NOMO-1 treated with dmso at 0.1 percent for 144 hours (cell line): Measurements from ENCODE around the gene ADCY10.
"Not testable (repeated sequence)": the region's sequence is repeated elsewhere in the genome, so short reads cannot be mapped to it uniquely, and the experiment has no call there.

Experiments
- DNase-seq: peaks from one replicate; lab custom pipeline; 2025; ENCODE audit not compliant: unreplicated experiment; lab: John Stamatoyannopoulos, UW

Gene ADCY10, protein sequence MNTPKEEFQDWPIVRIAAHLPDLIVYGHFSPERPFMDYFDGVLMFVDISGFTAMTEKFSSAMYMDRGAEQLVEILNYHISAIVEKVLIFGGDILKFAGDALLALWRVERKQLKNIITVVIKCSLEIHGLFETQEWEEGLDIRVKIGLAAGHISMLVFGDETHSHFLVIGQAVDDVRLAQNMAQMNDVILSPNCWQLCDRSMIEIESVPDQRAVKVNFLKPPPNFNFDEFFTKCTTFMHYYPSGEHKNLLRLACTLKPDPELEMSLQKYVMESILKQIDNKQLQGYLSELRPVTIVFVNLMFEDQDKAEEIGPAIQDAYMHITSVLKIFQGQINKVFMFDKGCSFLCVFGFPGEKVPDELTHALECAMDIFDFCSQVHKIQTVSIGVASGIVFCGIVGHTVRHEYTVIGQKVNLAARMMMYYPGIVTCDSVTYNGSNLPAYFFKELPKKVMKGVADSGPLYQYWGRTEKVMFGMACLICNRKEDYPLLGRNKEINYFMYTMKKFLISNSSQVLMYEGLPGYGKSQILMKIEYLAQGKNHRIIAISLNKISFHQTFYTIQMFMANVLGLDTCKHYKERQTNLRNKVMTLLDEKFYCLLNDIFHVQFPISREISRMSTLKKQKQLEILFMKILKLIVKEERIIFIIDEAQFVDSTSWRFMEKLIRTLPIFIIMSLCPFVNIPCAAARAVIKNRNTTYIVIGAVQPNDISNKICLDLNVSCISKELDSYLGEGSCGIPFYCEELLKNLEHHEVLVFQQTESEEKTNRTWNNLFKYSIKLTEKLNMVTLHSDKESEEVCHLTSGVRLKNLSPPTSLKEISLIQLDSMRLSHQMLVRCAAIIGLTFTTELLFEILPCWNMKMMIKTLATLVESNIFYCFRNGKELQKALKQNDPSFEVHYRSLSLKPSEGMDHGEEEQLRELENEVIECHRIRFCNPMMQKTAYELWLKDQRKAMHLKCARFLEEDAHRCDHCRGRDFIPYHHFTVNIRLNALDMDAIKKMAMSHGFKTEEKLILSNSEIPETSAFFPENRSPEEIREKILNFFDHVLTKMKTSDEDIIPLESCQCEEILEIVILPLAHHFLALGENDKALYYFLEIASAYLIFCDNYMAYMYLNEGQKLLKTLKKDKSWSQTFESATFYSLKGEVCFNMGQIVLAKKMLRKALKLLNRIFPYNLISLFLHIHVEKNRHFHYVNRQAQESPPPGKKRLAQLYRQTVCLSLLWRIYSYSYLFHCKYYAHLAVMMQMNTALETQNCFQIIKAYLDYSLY (N-terminal part only)

GRCh38 chr1:167913895-167914496, at the start of gene ADCY10:
Gene ADCY10, minus strand, starts transcription at chr1:167914134. Its CDS starts 8,994 bp downstream, at chr1:167905140.
- DNase-seq = no peak

DNA sequence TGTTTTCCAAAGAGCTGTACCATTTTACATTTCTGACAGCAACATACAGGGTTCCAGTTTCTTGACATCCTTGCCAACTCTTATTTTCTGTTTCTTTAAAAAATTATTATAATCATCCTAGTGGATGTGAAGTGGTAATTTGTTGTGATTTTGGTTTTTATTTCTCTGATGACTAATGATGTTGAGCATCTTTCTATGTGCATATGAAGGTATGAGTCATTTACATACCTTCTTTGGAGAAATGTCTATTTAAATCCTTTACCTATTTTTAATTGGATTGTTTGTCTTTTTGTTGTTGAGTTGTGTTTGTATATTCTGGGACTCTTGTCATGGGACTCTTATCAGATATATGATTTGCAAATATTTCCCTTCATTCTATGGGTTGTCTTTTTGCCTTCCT, 43.8 kb upstream of the ADCY10 start:
- no peak for DNase-seq

- DNase-seq = no peak
Measured at GRCh38 chr1:167955915-167956314, 42.0 kb upstream of the ADCY10 start.

DNA sequence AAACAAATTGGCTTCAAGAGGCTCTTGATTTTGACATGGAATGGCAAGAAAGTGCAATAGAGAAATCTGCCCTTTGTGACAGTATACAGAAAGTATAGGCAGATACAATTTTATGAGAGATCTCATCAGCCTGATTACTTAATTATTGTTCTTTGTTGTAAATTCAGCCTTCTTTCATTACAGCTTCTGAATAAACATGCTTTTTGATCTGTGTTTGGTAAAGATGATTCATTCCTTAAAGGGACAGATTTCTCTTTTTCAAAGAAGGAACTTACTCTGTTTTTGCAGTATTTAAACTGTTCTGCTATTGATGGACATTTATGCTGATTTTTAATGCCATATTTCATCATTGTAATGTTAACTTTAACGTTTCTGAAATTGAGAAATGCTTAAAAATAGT, 36.6 kb upstream of the ADCY10 start:
- DNase-seq = no peak

DNA sequence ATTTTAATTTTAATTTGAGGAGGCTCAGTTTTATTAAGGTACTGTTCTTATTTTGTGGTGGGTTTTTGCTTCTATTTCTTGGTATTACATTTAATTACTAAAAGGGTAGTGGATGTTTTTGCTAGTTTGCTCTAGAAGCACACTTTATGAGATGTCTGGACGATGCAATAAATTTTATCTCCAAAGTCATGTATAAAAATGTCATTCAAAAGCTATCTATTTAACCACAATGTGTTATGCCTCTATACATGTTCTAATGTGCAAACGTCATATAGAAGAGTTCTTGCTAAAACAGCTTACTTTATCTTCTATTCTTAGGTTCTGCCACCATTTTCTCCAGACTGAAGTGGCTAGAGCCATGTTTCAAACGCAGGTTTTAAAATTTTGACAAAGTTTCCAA, 35.9 kb upstream of the ADCY10 start:
- DNase-seq = no peak

DNA sequence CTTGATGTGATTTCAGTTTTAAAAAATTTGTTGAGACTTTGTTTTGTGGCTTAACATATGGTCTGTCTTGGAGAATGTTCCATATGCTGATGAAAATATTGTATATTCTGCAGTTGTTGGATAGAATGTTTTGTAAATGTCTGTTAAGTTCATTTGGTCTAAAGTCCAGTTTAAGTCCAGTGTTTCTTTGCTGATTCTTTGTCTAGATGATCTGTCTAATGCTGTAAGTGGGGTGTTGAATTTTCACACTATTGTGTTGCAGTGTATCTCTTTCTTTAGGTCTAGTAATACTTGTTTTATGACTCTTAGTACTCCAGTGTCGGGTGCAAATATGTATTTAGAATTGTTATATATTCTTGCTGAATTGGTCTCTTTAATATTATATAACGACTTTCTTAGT, 33.8 kb upstream of the ADCY10 start:
- no peak for DNase-seq

- no peak for DNase-seq
Measured at GRCh38 chr1:167943541-167943940, 29.6 kb upstream of the ADCY10 start.

DNA sequence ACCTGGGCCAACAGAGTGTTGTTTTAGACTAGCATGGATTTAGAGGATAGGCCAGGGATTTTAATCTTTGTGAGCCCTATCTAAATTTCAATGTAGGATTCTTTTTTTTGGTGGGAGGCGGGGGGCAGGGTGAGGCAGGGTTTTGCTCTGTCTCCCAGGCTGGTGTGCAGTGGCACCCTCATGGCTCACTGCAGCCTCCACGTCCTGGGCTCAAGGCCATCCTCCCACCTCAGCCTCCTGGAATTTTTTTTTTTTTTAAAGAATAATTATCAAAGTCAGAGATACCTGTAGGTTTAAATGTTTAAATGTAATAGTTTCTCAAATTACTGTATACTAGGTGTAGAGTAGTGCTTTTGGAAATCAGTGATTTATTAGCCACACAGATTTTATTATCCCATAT, 26.3 kb upstream of the ADCY10 start:
- DNase-seq = no peak

DNA sequence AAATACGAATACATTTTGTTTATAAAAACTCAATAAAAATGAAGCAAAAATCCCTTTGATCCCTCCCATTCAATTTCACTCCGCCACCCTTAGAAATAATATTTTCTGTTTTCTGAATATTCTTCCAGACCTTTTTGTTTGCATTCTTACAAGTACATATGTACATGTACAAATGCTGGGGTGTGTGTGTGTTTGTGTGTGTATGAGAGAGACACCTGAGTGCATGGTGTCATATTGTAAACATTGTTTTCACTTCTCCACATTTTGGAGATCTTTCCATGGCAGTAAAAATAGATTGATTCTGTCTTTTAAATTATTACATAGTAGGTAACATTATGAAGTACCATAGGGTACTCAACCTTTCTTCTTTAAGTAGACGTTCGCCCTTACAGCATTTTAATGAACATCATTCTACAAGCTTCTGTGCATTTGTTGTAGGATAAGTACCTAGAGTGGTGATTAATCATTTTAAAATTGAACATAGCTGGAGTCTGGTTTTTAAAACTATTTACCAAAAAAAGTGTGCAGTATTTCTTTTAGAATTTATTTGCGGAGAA, 24.2 kb upstream of the ADCY10 start:
- no peak for DNase-seq

DNA sequence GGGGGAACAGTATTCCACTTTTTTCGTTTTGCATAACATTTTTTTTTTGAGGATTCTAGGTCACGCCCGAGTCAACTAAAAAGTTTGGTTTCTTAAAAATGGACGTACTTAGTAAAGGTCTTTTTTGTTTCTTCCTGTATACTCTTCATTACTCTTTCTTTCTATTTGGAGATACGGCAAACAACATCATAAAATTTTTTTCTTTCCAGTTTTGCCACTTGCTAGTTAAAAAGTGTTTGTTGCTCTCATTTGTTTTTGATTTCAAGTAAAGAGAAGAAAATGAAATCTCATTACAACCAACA, 23.7 kb upstream of the ADCY10 start:
- no peak for DNase-seq

GRCh38 chr1:167936930-167937708, 23.2 kb upstream of the ADCY10 start, which contains the start of gene MPC2:
Gene MPC2, minus strand, starts transcription at chr1:167937072. Its CDS starts 1,231 bp downstream, at chr1:167935841.
- peak; percentile 56 for DNase-seq

GRCh38 chr1:167936068-167936929, 22.4 kb upstream of the ADCY10 start, which contains the start of gene DCAF6:
Gene DCAF6, plus strand, starts transcription at chr1:167936683. Its CDS starts 229 bp downstream, at chr1:167936912.
- peak; percentile 98 for DNase-seq

GRCh38 chr1:167935216-167936067, 21.5 kb upstream of the ADCY10 start:
- no peak for DNase-seq

- DNase-seq = no peak
Measured at GRCh38 chr1:167934426-167935215, 20.7 kb upstream of the ADCY10 start.

GRCh38 chr1:167933788-167934187, 19.9 kb upstream of the ADCY10 start:
- DNase-seq = no peak

DNA sequence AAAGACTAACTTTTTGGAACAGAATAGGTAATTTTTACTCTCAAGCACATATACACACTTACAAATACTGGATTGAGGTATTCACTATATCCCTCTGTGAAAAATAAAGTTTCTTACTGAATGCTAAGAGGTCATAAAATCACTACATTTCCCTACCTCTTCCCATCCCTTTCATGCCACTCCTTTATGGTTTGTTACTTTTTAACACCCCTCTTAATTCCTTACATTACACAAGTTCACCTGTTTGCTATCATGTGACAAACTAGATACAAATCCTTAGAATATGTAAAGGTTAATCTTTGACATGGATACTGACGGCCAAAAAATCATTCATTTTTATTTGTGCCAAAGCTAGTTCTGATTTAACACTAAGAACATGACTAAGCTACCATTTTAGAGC, 15.8 kb upstream of the ADCY10 start:
- no peak for DNase-seq

GRCh38 chr1:167928919-167929318, 15.0 kb upstream of the ADCY10 start:
- not testable (repeated sequence) for DNase-seq
